Endothelial cell of umbilical vein (primary cell): ENCODE measurements around the gene S1PR5. TPM values are rescaled to one million over a fixed set of nuclear protein-coding genes. Genes with fewer than 3 reads are reported as not detected.

Experiments
- BruUV-seq: library from RNA; stranded (reverse); fragments of 400-500 nt; replicated peaks from 2 replicates; lab custom pipeline; 2021; lab: Mats Ljungman, UMichigan
- CTCF ChIA-PET: fragments of 300-600, 350-600 bp; sonication (Branson Sonifier 250); formaldehyde crosslinking; loops from one replicate; lab custom pipeline; 2021; ENCODE audit warnings: antibody characterized with exemption, inconsistent platforms; lab: Charles Lee
- POLR2A ChIA-PET: fragments of 300-600, 350-600 bp; sonication (Branson Sonifier 250); formaldehyde crosslinking; loops from one replicate; lab custom pipeline; 2021; ENCODE audit warnings: antibody characterized with exemption, inconsistent platforms; lab: Charles Lee
- DNase-seq: peaks from one replicate; pipeline ENCODE4 v3.0.0-alpha.2; 2011; ENCODE audit warnings: low read depth, low spot score
- FAIRE-seq: peaks from 2 replicates; lab custom pipeline; 2011; peaks lifted over from hg19 to GRCh38; lab: Jason Lieb, UNC
- H2AFZ ChIP-seq: 2 replicates; pipeline ENCODE4 v1.6.0; 2012; ENCODE audit warnings: low read depth, low read length, control low read depth, inconsistent platforms
- H3K27ac ChIP-seq: 2 replicates; pipeline ENCODE4 v1.5.1; 2011; ENCODE audit warnings: low read depth, mild to moderate bottlenecking, control low read depth, low read length, moderate library complexity; ENCODE audit not compliant: insufficient read depth
- H3K27me3 ChIP-seq, 2 experiments: 2 replicates each; pipeline versions ENCODE4 v1.6.0 to v1.6.1; 2011; ENCODE audit warnings: low read length in 2 of 2, mixed read lengths in 1 of 2; ENCODE audit not compliant: control insufficient read depth in 2 of 2, insufficient read depth in 2 of 2
- H3K36me3 ChIP-seq, 2 experiments: 2 replicates in 1 of 2; 3 replicates in 1 of 2; pipeline ENCODE4 v1.5.1; 2011; ENCODE audit warnings: low read length in 2 of 2, mild to moderate bottlenecking in 1 of 2, moderate library complexity in 1 of 2; ENCODE audit not compliant: control insufficient read depth in 2 of 2, insufficient read depth in 2 of 2; ENCODE audit errors: extremely low read depth in 1 of 2
- H3K4me1 ChIP-seq: 3 replicates; pipeline ENCODE4 v1.5.1; 2011; ENCODE audit warnings: mild to moderate bottlenecking, low read length; ENCODE audit not compliant: control insufficient read depth, insufficient read depth; ENCODE audit errors: extremely low read depth
- H3K4me2 ChIP-seq: 2 replicates; pipeline ENCODE4 v1.6.1; 2011; ENCODE audit warnings: low read length, control low read depth, mixed read lengths; ENCODE audit not compliant: insufficient read depth
- H3K4me3 ChIP-seq, 3 experiments: fragments of 200-600 bp in 1 of 3; sonication (generic), shearing (Covaris generic) in 1 of 3; replicated peaks in 1 of 3; 2 replicates each; pipeline ENCODE4 v1.5.1; 2011 to 2016; ENCODE audit warnings: control low read depth in 3 of 3, low read length in 3 of 3, mild to moderate bottlenecking in 2 of 3, inconsistent platforms in 1 of 3, low read depth in 1 of 3, moderate library complexity in 1 of 3; ENCODE audit not compliant: insufficient read depth in 1 of 3
- H3K79me2 ChIP-seq: 2 replicates; pipeline ENCODE4 v1.6.0; 2012; ENCODE audit warnings: low read length, inconsistent platforms; ENCODE audit not compliant: control insufficient read depth, insufficient read depth
- H3K9ac ChIP-seq: replicated peaks from 2 replicates; pipeline ENCODE3; 2011; ENCODE audit warnings: low read length, control low read depth; ENCODE audit not compliant: insufficient read depth; ENCODE audit errors: extremely low read depth
- H3K9me1 ChIP-seq: replicated peaks from 3 replicates; pipeline ENCODE4 v1.6.0; 2011; ENCODE audit warnings: mild to moderate bottlenecking, low read length; ENCODE audit not compliant: control insufficient read depth, insufficient read depth; ENCODE audit errors: extremely low read depth
- H3K9me3 ChIP-seq: replicated peaks from 2 replicates; pipeline ENCODE4 v1.5.1; 2012; ENCODE audit warnings: low read length, inconsistent platforms; ENCODE audit not compliant: control insufficient read depth, insufficient read depth
- H4K20me1 ChIP-seq: replicated peaks from 2 replicates; pipeline ENCODE3; 2011; ENCODE audit warnings: mild to moderate bottlenecking, low read length; ENCODE audit not compliant: control insufficient read depth, insufficient read depth; ENCODE audit errors: extremely low read depth
- CTCF ChIP-seq, 2 donors: IDR thresholded peaks; 1 replicate in 1 of 2; 2 replicates in 1 of 2; pipeline ENCODE4 v1.5.1; 2011; ENCODE audit warnings: low read length in 2 of 2, mild to moderate bottlenecking in 2 of 2, moderate library complexity in 2 of 2, control low read depth in 1 of 2, inconsistent platforms in 1 of 2, low read depth in 1 of 2; ENCODE audit not compliant: insufficient read depth in 1 of 2; ENCODE audit errors: extremely low read depth in 1 of 2
- EZH2 ChIP-seq: IDR thresholded peaks from 2 replicates; pipeline ENCODE4 v1.6.1; 2012; ENCODE audit warnings: borderline replicate concordance, low read depth, mild to moderate bottlenecking, moderate library complexity, low read length, inconsistent platforms; ENCODE audit not compliant: severe bottlenecking
- FOS ChIP-seq: IDR thresholded peaks from 2 replicates; pipeline ENCODE4 v1.6.1; 2011; ENCODE audit warnings: mild to moderate bottlenecking, low read length, moderate library complexity, borderline replicate concordance; ENCODE audit not compliant: insufficient read depth
- GATA2 ChIP-seq: IDR thresholded peaks from 2 replicates; pipeline ENCODE4 v1.7.0; 2011; ENCODE audit warnings: low read depth, mild to moderate bottlenecking, moderate library complexity, mixed read lengths, low read length; ENCODE audit not compliant: insufficient read length, insufficient read depth
- JUN ChIP-seq: IDR thresholded peaks from 2 replicates; pipeline ENCODE4 v1.6.1; 2011; ENCODE audit warnings: borderline replicate concordance, low read depth; ENCODE audit not compliant: insufficient read length, insufficient read depth
- MAX ChIP-seq: IDR thresholded peaks from 2 replicates; pipeline ENCODE4 v1.6.1; 2011; ENCODE audit not compliant: insufficient read depth, insufficient read length
- MYC ChIP-seq: IDR thresholded peaks from one replicate; pipeline ENCODE4 v1.6.1; 2011; ENCODE audit warnings: mild to moderate bottlenecking, low read depth, low read length
- POLR2A ChIP-seq: IDR thresholded peaks from 2 replicates; pipeline ENCODE4 v1.6.1; 2012; ENCODE audit warnings: low read depth, mild to moderate bottlenecking, control low read depth, low read length
- POLR2AphosphoS5 ChIP-seq: IDR thresholded peaks from 2 replicates; pipeline ENCODE4 v1.6.1; 2012; ENCODE audit warnings: low read depth, mild to moderate bottlenecking, control low read depth, low read length, moderate library complexity; ENCODE audit not compliant: insufficient read depth
- dilution Hi-C: fragments of 300-500 bp; cut with MboI; formaldehyde crosslinking; loops from one replicate; pipeline ENCODE4 v1.15.0; 2019; ENCODE audit warnings: low sequenced_read_pairs; ENCODE audit not compliant: extremely low pct_ligation_motif_present
- intact Hi-C: fragments of 100-400 bp; cut with micrococcal nuclease; formaldehyde crosslinking; loops from one replicate; pipeline ENCODE4 v1.10.0; 2022
- polyA plus RNA-seq, 4 experiments: library from polyadenylated mRNA; depleted of rRNA in 3 of 4; stranded (reverse) in 3 of 4; unstranded in 1 of 4; fragments of >200 nt; gene quantifications; 2 replicates each; pipeline versions ENCODE4 v1.2.1 to v1.2.3, GENCODE V29; 2011 to 2012; ENCODE audit warnings: missing spikeins in 1 of 4
- total RNA-seq: library from RNA; stranded (reverse); gene quantifications from 2 replicates; pipeline ENCODE4 v1.2.3, GENCODE V29; 2021

The S1PR5 gene
- total and polyA plus RNA-seq, 2 donors (not counting 3 experiments of a cell fraction or from before 2014, with no cell fraction given) = not detected

GRCh38 chr19:10525636-10526035, 8.4 kb upstream of the S1PR5 start:
- Histone ChIP-seq H3K9ac (no peak overlapping the region), H3K27me3 (peaks cover 3% of the 10 kb centered on the region in 2 experiments), H3K4me3 (no peak overlapping the region), H3K36me3 (no peaks in the 10 kb centered on the region), H3K4me2 (no peak overlapping the region), H3K79me2 (no peaks in the 10 kb centered on the region), H3K9me1 (no peaks in the 10 kb centered on the region), H3K27ac (no peak overlapping the region), H3K9me3 (no peaks in the 10 kb centered on the region), H4K20me1 (no peaks in the 10 kb centered on the region), H2AFZ (no peak overlapping the region), H3K4me1 (no peaks in the 10 kb centered on the region)
- TF ChIP-seq JUN (no peak), POLR2AphosphoS5 (no peak), EZH2 (no peak)
- no peak for FAIRE-seq
- BruUV-seq = no TSS peak
- CTCF ChIA-PET = interaction anchor here (0.7 to 1.0 kb wide), 2 partner anchors 17 to 20 kb away, joined by 3 to 4 read pairs; no protein-coding TSS in a partner anchor
- POLR2A ChIA-PET = interaction anchor here (1.0 kb wide), 1 partner anchor 47 kb away, joined by 4 read pairs; no protein-coding TSS in a partner anchor
- DNase-seq = no peak
- intact Hi-C loops = no loop called here
- dilution Hi-C loops = no loop called here

DNA sequence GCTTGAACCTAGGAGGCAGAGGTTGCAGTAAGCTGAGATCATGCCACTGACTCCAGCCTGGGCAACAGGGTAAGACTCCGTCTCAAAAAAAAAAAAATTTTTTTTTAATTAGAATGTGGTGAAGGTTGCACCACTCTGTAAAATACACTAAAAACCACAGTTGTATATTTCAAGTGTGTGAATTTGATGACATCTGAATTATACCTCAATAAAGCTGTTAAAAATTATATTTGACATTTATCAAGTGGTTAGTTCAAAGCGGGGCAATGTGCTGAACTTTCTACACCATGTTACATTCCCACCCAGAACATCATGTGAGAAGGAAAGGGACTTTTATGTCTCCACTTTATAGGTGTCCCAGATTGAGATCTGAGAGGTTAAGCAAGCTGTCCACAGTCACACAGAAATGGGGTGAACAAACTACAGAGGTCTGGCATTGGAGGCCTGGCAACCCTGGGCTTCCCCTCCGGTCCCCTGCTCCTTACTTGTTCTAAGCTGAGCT, 5.9 kb upstream of the S1PR5 start:
- no peaks in the 10 kb centered on the region for H3K9me3 ChIP-seq
- H3K4me3 ChIP-seq = no peak overlapping the region
- no peaks in the 10 kb centered on the region for H4K20me1 ChIP-seq
- CTCF ChIA-PET = interaction anchor here (0.5 to 2.8 kb wide), 8 partner anchors 14 to 194 kb away, joined by 3 to 13 read pairs (median 6); partner anchors contain the start of gene DNM2
- H3K79me2 ChIP-seq = no peaks in the 10 kb centered on the region
- DNase-seq (no peak), FAIRE-seq (no peak)
- no peak overlapping the region for H3K4me2 ChIP-seq
- no peak overlapping the region for H3K9ac ChIP-seq
- no peak overlapping the region for H2AFZ ChIP-seq
- POLR2A ChIA-PET = interaction anchor here (0.6 to 0.7 kb wide), 2 partner anchors 13 to 35 kb away, joined by 3 to 4 read pairs; no protein-coding TSS in a partner anchor
- H3K27me3 ChIP-seq = peaks cover 16 to 20% of the 10 kb centered on the region in 2 experiments
- no peaks in the 10 kb centered on the region for H3K4me1 ChIP-seq
- intact Hi-C loops = no loop called here
- no peaks in the 10 kb centered on the region for H3K36me3 ChIP-seq
- TF ChIP-seq EZH2 (no peak), FOS (no peak), CTCF (IDR thresholded peaks at IDR 0.05; ENCODE audit: extremely low read depth in 1 of 2, insufficient read depth in 1 of 2, low read depth in 1 of 2, low read length in 2 of 2) (no peak), MAX (no peak), POLR2AphosphoS5 (no peak), GATA2 (no peak), POLR2A (no peak), JUN (no peak), MYC (no peak)
- dilution Hi-C loops = no loop called here
- H3K9me1 ChIP-seq = no peaks in the 10 kb centered on the region
- H3K27ac ChIP-seq = no peak overlapping the region
- BruUV-seq = no TSS peak
